Body of pancreas (tissue), 4 donors: Measurements from ENCODE around the gene CDH11. TPM values are rescaled to one million over a fixed set of nuclear protein-coding genes. Genes with fewer than 3 reads are reported as not detected.

Experiments used
- ATAC-seq: fragments of 150-250 bp; one replicate; pipeline ENCODE4 v1.9.1; 2016
- DNase-seq, 4 donors: peaks; one replicate each; pipeline ENCODE4 v3.0.0-alpha.2; 2019
- H3K27ac ChIP-seq, 4 donors: fragments of 200-600 bp; sonication (generic); 1 replicate in 3 of 4; 2 replicates in 1 of 4; pipeline versions ENCODE4 v1.5.1 to v1.6.1; 2016 to 2019; ENCODE audit warnings: mild to moderate bottlenecking in 1 of 4, mixed read lengths in 1 of 4, moderate library complexity in 1 of 4
- H3K27me3 ChIP-seq, 2 donors: fragments of 200-600 bp; sonication (generic); one replicate each; pipeline ENCODE4 v1.6.0; 2016; ENCODE audit warnings: mild to moderate bottlenecking in 1 of 2
- H3K36me3 ChIP-seq, 2 donors: fragments of 200-600 bp; sonication (generic); replicated peaks in 1 of 2; 2 replicates each; pipeline ENCODE4 v1.5.1; 2016; ENCODE audit warnings: low read depth in 2 of 2; ENCODE audit not compliant: insufficient read depth in 1 of 2
- H3K4me1 ChIP-seq: fragments of 200-600 bp; sonication (generic); one replicate; pipeline ENCODE4 v1.6.0; 2016
- H3K4me3 ChIP-seq, 2 donors: fragments of 200-600 bp; sonication (generic); 1 replicate in 1 of 2; 2 replicates in 1 of 2; pipeline ENCODE4 v1.5.1; 2016 to 2019
- H3K9me3 ChIP-seq, 3 donors: fragments of 200-600 bp; sonication (generic); 1 replicate in 2 of 3; 2 replicates in 1 of 3; pipeline ENCODE4 v1.5.1; 2016
- CTCF ChIP-seq, 7 experiments: fragments of 450-650 bp in 4 of 7; fragments of 200-600 bp in 3 of 7; sonication (generic) in 3 of 7; IDR thresholded peaks; one replicate each; pipeline ENCODE4 v1.5.1; 2016 to 2019; ENCODE audit warnings: antibody characterized with exemption in 7 of 7
- POLR2A ChIP-seq, 3 donors: fragments of 450-650 bp; IDR thresholded peaks; one replicate each; pipeline ENCODE4 v1.6.1; 2016; ENCODE audit warnings: antibody characterized with exemption in 3 of 3, mild to moderate bottlenecking in 2 of 3
- WGBS, 2 donors: methylation state at CpG; one replicate each; pipeline ENCODE4 v1.1.5; 2017; 5-methylcytosine and 5-hydroxymethylcytosine counted together
- intact Hi-C: fragments of 100-400 bp; cut with DNase I; formaldehyde crosslinking; loops from one replicate; pipeline ENCODE4 v1.15.1; 2023
- total RNA-seq, 2 donors: library from RNA; depleted of rRNA; stranded (reverse); fragments of >200 nt; gene quantifications; one replicate each; pipeline ENCODE4 v1.1.0, GENCODE V29; 2016

Gene CDH11
- total RNA-seq, 2 donors from 2014 or later = 8.6 to 17.6 TPM

- Histone ChIP-seq H3K27me3 (no peaks in the 10 kb centered on the region), H3K4me3 (no peak overlapping the region), H3K27ac (no peak overlapping the region), H3K36me3 (no peaks in the 10 kb centered on the region), H3K9me3 (no peaks in the 10 kb centered on the region), H3K4me1 (no peaks in the 10 kb centered on the region)
- intact Hi-C loops = no loop called here
- no peak for DNase-seq
- TF ChIP-seq CTCF (IDR thresholded peaks at IDR 0.05) (no peak), POLR2A (IDR thresholded peaks at IDR 0.05) (no peak)
- ATAC-seq = no peak
- 55 to 60% methylated on average over 3 of the region's 3 CpGs for WGBS, 2 donors
These were observed 157.7 kb downstream of the CDH11 start for GRCh38 chr16:64964126-64964540.

GRCh38 chr16:64962786-64963185 is 159.1 kb downstream of the CDH11 start:
- ATAC-seq (no peak), DNase-seq (no peak)
- WGBS, 2 donors = 56% methylated on average over 2 of the region's 2 CpGs
- TF ChIP-seq CTCF (IDR thresholded peaks at IDR 0.05) (no peak), POLR2A (IDR thresholded peaks at IDR 0.05) (no peak)
- intact Hi-C loops = no loop called here
- Histone ChIP-seq H3K36me3 (no peaks in the 10 kb centered on the region), H3K9me3 (no peaks in the 10 kb centered on the region), H3K27ac (no peak overlapping the region), H3K27me3 (no peaks in the 10 kb centered on the region), H3K4me3 (no peak overlapping the region), H3K4me1 (no peaks in the 10 kb centered on the region)

- no peaks in the 10 kb centered on the region for H3K4me1 ChIP-seq
- no peak overlapping the region for H3K4me3 ChIP-seq
- H3K27me3 ChIP-seq = no peaks in the 10 kb centered on the region
- H3K9me3 ChIP-seq = no peaks in the 10 kb centered on the region
- WGBS, 2 donors = 34 to 48% methylated on average over 3 of the region's 3 CpGs
- no peaks in the 10 kb centered on the region for H3K36me3 ChIP-seq
- intact Hi-C loops = no loop called here
- TF ChIP-seq POLR2A (IDR thresholded peaks at IDR 0.05) = no peak
- no peak for TF ChIP-seq CTCF (IDR thresholded peaks at IDR 0.05)
- H3K27ac ChIP-seq = no peak overlapping the region
- no peak for DNase-seq
- ATAC-seq = no peak
These were observed 164.6 kb downstream of the CDH11 start for GRCh38 chr16:64957246-64957645.

- Histone ChIP-seq H3K4me3 (no peak overlapping the region), H3K27me3 (no peaks in the 10 kb centered on the region), H3K36me3 (no peaks in the 10 kb centered on the region), H3K9me3 (no peaks in the 10 kb centered on the region), H3K27ac (no peak overlapping the region), H3K4me1 (no peaks in the 10 kb centered on the region)
- ATAC-seq (peak; percentile 47), DNase-seq (no peak)
- no peak for TF ChIP-seq CTCF (IDR thresholded peaks at IDR 0.05)
- TF ChIP-seq POLR2A (IDR thresholded peaks at IDR 0.05) = no peak
- intact Hi-C loops = no loop called here
These were observed 169.7 kb downstream of the CDH11 start for GRCh38 chr16:64952177-64952576.

- Histone ChIP-seq H3K36me3 (no peaks in the 10 kb centered on the region), H3K27me3 (no peaks in the 10 kb centered on the region), H3K4me1 (no peaks in the 10 kb centered on the region), H3K4me3 (no peak overlapping the region), H3K27ac (no peak overlapping the region), H3K9me3 (no peaks in the 10 kb centered on the region)
- intact Hi-C loops = no loop called here
- TF ChIP-seq CTCF (IDR thresholded peaks at IDR 0.05) (no peak), POLR2A (IDR thresholded peaks at IDR 0.05) (no peak)
- no peak for ATAC-seq
- WGBS, 2 donors = 76 to 79% methylated on average over 8 of the region's 8 CpGs
- no peak for DNase-seq
These were observed 170.7 kb downstream of the CDH11 start for GRCh38 chr16:64951193-64951592.
